Measurements from ENCODE around the gene CLSTN2. TPM values are rescaled to one million over a fixed set of nuclear protein-coding genes. Genes with fewer than 3 reads are reported as not detected.

The CLSTN2 gene
- total and polyA plus RNA-seq, 2 of the 4 experiments (the other 2 are of a cell fraction), result under 0.01 to 0.07 TPM

DNA sequence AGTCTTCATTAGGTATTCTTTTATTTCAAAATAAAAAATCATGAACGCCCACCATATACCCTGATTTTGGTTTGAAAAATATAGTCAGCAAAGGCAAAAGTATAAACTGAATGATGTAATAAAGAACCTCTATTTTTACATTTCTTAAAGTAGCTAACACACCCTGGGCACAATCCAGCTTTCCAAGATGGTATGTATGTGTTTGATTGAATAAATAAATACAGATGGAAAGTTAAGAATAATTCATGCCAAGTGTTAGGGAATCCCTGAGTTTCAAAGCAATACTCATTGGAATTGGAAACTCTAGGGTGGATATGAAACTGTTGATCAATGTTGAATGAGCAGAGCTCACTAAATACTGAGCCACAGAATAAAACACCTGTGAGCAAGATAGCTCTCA is 679.0 kb downstream of the CLSTN2 start:
- Histone ChIP-seq H2BK120ac (ENCODE audit: low read depth, low read length) (no peak overlapping the region), H2BK15ac (ENCODE audit: low read depth, low read length) (no peak overlapping the region), H3K4ac (ENCODE audit: low read depth, low read length) (no peak overlapping the region), H3K18ac (ENCODE audit: low read depth, low read length) (no peak overlapping the region), H2AK5ac (ENCODE audit: low read depth, low read length) (no peak overlapping the region), H2BK20ac (ENCODE audit: low read depth, low read length) (no peak overlapping the region), H3K23ac (ENCODE audit: low read depth, low read length) (no peak overlapping the region), H3K9me1 (ENCODE audit: insufficient read depth, low read length) (no peaks in the 10 kb centered on the region), H2AK9ac (replicated peaks; ENCODE audit: low read depth, low read length, poor library complexity) (no peak overlapping the region), H2BK5ac (ENCODE audit: low read depth, low read length, poor library complexity, severe bottlenecking) (no peak overlapping the region), H3K27ac (ENCODE audit: insufficient read depth, low read length) (no peak overlapping the region), H4K5ac (ENCODE audit: low read depth, low read length) (no peak overlapping the region), H3K4me1 (ENCODE audit: control insufficient read depth, insufficient read depth, low read length) (no peaks in the 10 kb centered on the region), H3K36me3 (ENCODE audit: control insufficient read depth, insufficient read depth, low read length) (no peaks in the 10 kb centered on the region), H3K56ac (ENCODE audit: extremely low read depth, insufficient read depth, low read length) (no peak overlapping the region), H4K8ac (ENCODE audit: low read depth in 2 of 2, low read length in 2 of 2) (no peak overlapping the region), H3K79me1 (ENCODE audit: low read depth in 1 of 2, low read length in 2 of 2) (no peaks in the 10 kb centered on the region), H3K4me2 (ENCODE audit: low read depth, low read length) (no peak overlapping the region), H4K20me1 (ENCODE audit: insufficient read depth, low read length) (no peaks in the 10 kb centered on the region), H2AFZ (replicated peaks; ENCODE audit: low read length, poor library complexity) (no peak overlapping the region), H4K91ac (ENCODE audit: insufficient read depth, low read depth, low read length) (no peak overlapping the region), H3K9me3 (ENCODE audit: control insufficient read depth, insufficient read depth, low read length) (peaks cover 7% of the 10 kb centered on the region; the same call in 1 of the 2 replicates), H3K14ac (replicated peaks; ENCODE audit: low read depth, low read length) (no peak overlapping the region), H3K9ac (ENCODE audit: low read depth, low read length) (no peak overlapping the region), H3K27me3 (ENCODE audit: control insufficient read depth, insufficient read depth, low read length) (no peaks in the 10 kb centered on the region), H3K4me3 (ENCODE audit: insufficient read depth, low read depth, low read length) (no peak overlapping the region)
- in situ Hi-C loops (cut with MboI; ENCODE audit: low sequenced_read_pairs) (no loop called here), intact Hi-C loops (cut with micrococcal nuclease) (no loop called here), dilution Hi-C loops (cut with HindIII; ENCODE audit: low sequenced_read_pairs, unreplicated experiment) (no loop called here)
- ChIA-PET POLR2A (ENCODE audit: unreplicated experiment) (no interaction called here), CTCF (no interaction called here)
- no peak for DNase-seq
- no peak for ATAC-seq (ENCODE audit: low read depth)
- no peak for TF ChIP-seq RCOR1 (IDR thresholded peaks at IDR 0.05; ENCODE audit: insufficient replicate concordance, low read length)
- TF ChIP-seq, protein P1, sequence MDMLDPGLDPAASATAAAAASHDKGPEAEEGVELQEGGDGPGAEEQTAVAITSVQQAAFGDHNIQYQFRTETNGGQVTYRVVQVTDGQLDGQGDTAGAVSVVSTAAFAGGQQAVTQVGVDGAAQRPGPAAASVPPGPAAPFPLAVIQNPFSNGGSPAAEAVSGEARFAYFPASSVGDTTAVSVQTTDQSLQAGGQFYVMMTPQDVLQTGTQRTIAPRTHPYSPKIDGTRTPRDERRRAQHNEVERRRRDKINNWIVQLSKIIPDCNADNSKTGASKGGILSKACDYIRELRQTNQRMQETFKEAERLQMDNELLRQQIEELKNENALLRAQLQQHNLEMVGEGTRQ (IDR thresholded peaks at IDR 0.05; ENCODE audit: low read depth, low read length), result no peak
- TF ChIP-seq CEBPB (IDR thresholded peaks at IDR 0.05; ENCODE audit: low read depth, low read length), result no peak
- no peak for TF ChIP-seq MXI1 (IDR thresholded peaks at IDR 0.05; ENCODE audit: borderline replicate concordance, low read depth, low read length)
- no peak for TF ChIP-seq MAZ (IDR thresholded peaks at IDR 0.05; ENCODE audit: borderline replicate concordance, low read depth, low read length)
- TF ChIP-seq BHLHE40 (IDR thresholded peaks at IDR 0.05; ENCODE audit: low read depth, low read length), result no peak
- no peak for TF ChIP-seq CHD1 (IDR thresholded peaks at IDR 0.05; ENCODE audit: low read depth, low read length)
- TF ChIP-seq SMC3 (IDR thresholded peaks at IDR 0.05; ENCODE audit: low read depth, low read length), result no peak
- TF ChIP-seq, protein P2, sequence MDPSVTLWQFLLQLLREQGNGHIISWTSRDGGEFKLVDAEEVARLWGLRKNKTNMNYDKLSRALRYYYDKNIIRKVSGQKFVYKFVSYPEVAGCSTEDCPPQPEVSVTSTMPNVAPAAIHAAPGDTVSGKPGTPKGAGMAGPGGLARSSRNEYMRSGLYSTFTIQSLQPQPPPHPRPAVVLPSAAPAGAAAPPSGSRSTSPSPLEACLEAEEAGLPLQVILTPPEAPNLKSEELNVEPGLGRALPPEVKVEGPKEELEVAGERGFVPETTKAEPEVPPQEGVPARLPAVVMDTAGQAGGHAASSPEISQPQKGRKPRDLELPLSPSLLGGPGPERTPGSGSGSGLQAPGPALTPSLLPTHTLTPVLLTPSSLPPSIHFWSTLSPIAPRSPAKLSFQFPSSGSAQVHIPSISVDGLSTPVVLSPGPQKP (IDR thresholded peaks at IDR 0.05; ENCODE audit: borderline replicate concordance, low read depth, low read length), result no peak
- TF ChIP-seq NFE2L2 (IDR thresholded peaks at IDR 0.05; ENCODE audit: low read depth, low read length), result no peak
- no CpG with 5 or more reads among the region's 1 CpG for WGBS, 2 experiments (ENCODE audit: extremely low coverage in 2 of 2, insufficient read length in 1 of 2)
- BruUV-seq (replicated peaks), result no TSS peak

Data from IMR-90 (cell line).